Caco-2 (cell line): Measurements from ENCODE around the gene SCFD1. TPM values are rescaled to one million over a fixed set of nuclear protein-coding genes. Genes with fewer than 3 reads are reported as not detected.
A peak's percentile ranks its signal among the peaks of the same experiment; 100 is the strongest.

Source experiments
- BruUV-seq: library from RNA; stranded (reverse); fragments of 400-500 nt; replicated peaks from 2 replicates; lab custom pipeline; 2021; lab: Mats Ljungman, UMichigan
- CTCF ChIA-PET: fragments of 300-600 bp; sonication (Branson Sonifier 250); formaldehyde crosslinking; loops from one replicate; lab custom pipeline; 2022; ENCODE audit warnings: antibody characterized with exemption; lab: Charles Lee
- POLR2A ChIA-PET: fragments of 300-600 bp; sonication (Branson Sonifier 250); formaldehyde crosslinking; loops from one replicate; lab custom pipeline; 2022; ENCODE audit warnings: antibody characterized with exemption; lab: Charles Lee
- DNase-seq, 2 experiments: peaks; one replicate each; pipeline versions ENCODE4 v3.0.0 to v3.0.0-alpha.2; 2020 to 2022
- H3K27me3 ChIP-seq: replicated peaks from 2 replicates; pipeline ENCODE4 v1.6.0; 2011; ENCODE audit warnings: low read length; ENCODE audit not compliant: control insufficient read depth, insufficient read depth
- H3K36me3 ChIP-seq: 2 replicates; pipeline ENCODE4 v1.5.1; 2011; ENCODE audit warnings: low read length; ENCODE audit not compliant: control insufficient read depth, insufficient read depth
- H3K4me1 ChIP-seq: fragments of 250-450 bp; sonication (Bioruptor Pico); 2 replicates; pipeline ENCODE4 v1.5.1; 2020; ENCODE audit warnings: mild to moderate bottlenecking
- H3K4me3 ChIP-seq: 2 replicates; pipeline ENCODE4 v1.5.1; 2011; ENCODE audit warnings: low read depth, mild to moderate bottlenecking, control low read depth, low read length
- H3K9me3 ChIP-seq: fragments of 250-450 bp; sonication (Bioruptor Pico); 2 replicates; pipeline ENCODE4 v1.5.1; 2020; ENCODE audit warnings: mild to moderate bottlenecking, moderate library complexity
- H3K27ac Mint-ChIP-seq: one replicate; pipeline ENCODE4 v1.8.0; 2022; ENCODE audit warnings: mixed read lengths; ENCODE audit not compliant: unreplicated experiment
- H3K27me3 Mint-ChIP-seq: one replicate; pipeline ENCODE4 v1.8.0; 2022; ENCODE audit warnings: mixed read lengths; ENCODE audit not compliant: insufficient read depth, unreplicated experiment
- H3K36me3 Mint-ChIP-seq: one replicate; pipeline ENCODE4 v1.8.0; 2022; ENCODE audit warnings: mild to moderate bottlenecking, mixed read lengths; ENCODE audit not compliant: insufficient read depth, unreplicated experiment
- H3K4me1 Mint-ChIP-seq: one replicate; pipeline ENCODE4 v1.8.0; 2022; ENCODE audit warnings: low read depth, mixed read lengths; ENCODE audit not compliant: unreplicated experiment
- H3K4me3 Mint-ChIP-seq: one replicate; pipeline ENCODE4 v1.8.0; 2022; ENCODE audit warnings: mild to moderate bottlenecking, moderate library complexity, mixed read lengths; ENCODE audit not compliant: unreplicated experiment
- H3K9me3 Mint-ChIP-seq: one replicate; pipeline ENCODE4 v1.8.0; 2022; ENCODE audit warnings: mixed read lengths; ENCODE audit not compliant: unreplicated experiment
- intact Hi-C: fragments of 100-400 bp; cut with micrococcal nuclease; formaldehyde crosslinking; loops from one replicate; pipeline ENCODE4 v1.10.0; 2022; ENCODE audit not compliant: unreplicated experiment
- total RNA-seq: library from RNA; stranded (reverse); gene quantifications from 2 replicates; pipeline ENCODE4 v1.2.3, GENCODE V29; 2022
- TF ChIP-seq, protein P1 (sequence below), 2 experiments: fragments of 200-600 bp in 1 of 2; IDR thresholded peaks; 1 replicate in 1 of 2; 2 replicates in 1 of 2; pipeline versions ENCODE4 v1.5.1 to v1.8.0; 2011 to 2022; ENCODE audit warnings: antibody characterized with exemption in 1 of 2, control low read depth in 1 of 2, inconsistent platforms in 1 of 2, low read depth in 1 of 2, low read length in 1 of 2, mild to moderate bottlenecking in 1 of 2, moderate library complexity in 1 of 2; ENCODE audit not compliant: insufficient read depth in 1 of 2, severe bottlenecking in 1 of 2, unreplicated experiment in 1 of 2

The SCFD1 gene
- total RNA-seq, 1 experiment from 2014 or later, result 78.1 TPM

DNA sequence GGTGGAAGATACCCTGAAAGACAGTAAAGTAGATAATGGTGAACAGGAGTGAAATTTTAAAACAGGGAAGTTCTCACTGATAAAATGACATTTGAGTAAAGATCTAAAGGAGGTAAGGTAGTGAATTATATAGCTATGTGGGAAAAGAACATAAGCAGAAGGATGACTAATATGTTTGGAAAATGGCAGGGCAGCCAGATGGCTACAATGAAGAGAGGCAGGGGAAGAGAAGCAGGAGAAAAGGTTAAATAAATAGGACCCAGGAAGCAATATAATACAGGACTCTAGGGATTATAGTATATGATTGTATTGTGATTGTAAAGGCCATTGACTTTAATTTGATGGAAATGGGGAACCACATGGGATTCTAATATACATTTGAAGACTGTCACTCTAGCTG, 33.0 kb downstream of the SCFD1 start:
- no peaks in the 10 kb centered on the region; the same call in 1 of the 2 replicates for H3K36me3 ChIP-seq
- no peaks in the 10 kb centered on the region for H3K4me1 ChIP-seq
- TF ChIP-seq, protein P1, sequence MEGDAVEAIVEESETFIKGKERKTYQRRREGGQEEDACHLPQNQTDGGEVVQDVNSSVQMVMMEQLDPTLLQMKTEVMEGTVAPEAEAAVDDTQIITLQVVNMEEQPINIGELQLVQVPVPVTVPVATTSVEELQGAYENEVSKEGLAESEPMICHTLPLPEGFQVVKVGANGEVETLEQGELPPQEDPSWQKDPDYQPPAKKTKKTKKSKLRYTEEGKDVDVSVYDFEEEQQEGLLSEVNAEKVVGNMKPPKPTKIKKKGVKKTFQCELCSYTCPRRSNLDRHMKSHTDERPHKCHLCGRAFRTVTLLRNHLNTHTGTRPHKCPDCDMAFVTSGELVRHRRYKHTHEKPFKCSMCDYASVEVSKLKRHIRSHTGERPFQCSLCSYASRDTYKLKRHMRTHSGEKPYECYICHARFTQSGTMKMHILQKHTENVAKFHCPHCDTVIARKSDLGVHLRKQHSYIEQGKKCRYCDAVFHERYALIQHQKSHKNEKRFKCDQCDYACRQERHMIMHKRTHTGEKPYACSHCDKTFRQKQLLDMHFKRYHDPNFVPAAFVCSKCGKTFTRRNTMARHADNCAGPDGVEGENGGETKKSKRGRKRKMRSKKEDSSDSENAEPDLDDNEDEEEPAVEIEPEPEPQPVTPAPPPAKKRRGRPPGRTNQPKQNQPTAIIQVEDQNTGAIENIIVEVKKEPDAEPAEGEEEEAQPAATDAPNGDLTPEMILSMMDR (IDR thresholded peaks at IDR 0.05; ENCODE audit: insufficient read depth in 1 of 2, low read depth in 1 of 2, low read length in 1 of 2, severe bottlenecking in 1 of 2, unreplicated experiment in 1 of 2), result no peak
- no peak for DNase-seq
- no peaks in the 10 kb centered on the region for H3K4me1 Mint-ChIP-seq
- peaks cover 26% of the 10 kb centered on the region for H3K36me3 Mint-ChIP-seq
- ChIA-PET CTCF (no interaction called here), POLR2A (no interaction called here)
- no peak overlapping the region for H3K4me3 ChIP-seq
- H3K9me3 ChIP-seq, result no peaks in the 10 kb centered on the region
- intact Hi-C loops, result loop anchor here (10.0 kb wide), 1 partner anchor 220 kb away; the partner anchor contains the start of gene COCH
- no peak overlapping the region for H3K27ac Mint-ChIP-seq
- no TSS peak for BruUV-seq
- H3K4me3 Mint-ChIP-seq, result no peak overlapping the region
- H3K9me3 Mint-ChIP-seq, result no peaks in the 10 kb centered on the region
- no peaks in the 10 kb centered on the region for H3K27me3 Mint-ChIP-seq
- H3K27me3 ChIP-seq, result no peaks in the 10 kb centered on the region

DNA sequence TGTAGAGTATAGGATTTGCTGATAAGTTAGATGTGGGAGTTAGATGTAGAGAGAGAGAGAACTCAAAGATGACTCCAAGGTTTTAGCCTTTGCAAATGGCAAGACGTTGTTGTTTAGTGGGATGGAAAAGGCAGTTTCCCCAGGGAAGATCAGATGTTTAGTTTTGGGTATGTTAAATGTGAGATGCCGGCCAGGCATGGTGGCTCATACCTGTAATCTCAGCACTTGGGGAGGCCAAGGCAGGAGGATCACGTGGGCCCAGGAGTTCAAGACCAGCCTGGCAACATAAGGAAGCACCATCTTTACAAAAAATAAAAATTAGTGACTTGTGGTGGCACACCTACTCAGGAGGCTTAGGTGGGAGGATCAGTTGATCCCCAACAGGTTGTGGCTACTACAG, 33.5 kb downstream of the SCFD1 start:
- H3K4me3 ChIP-seq, result no peak overlapping the region
- CTCF ChIA-PET, result no interaction called here
- no peak for DNase-seq
- H3K36me3 Mint-ChIP-seq, result peaks cover 23% of the 10 kb centered on the region
- no peaks in the 10 kb centered on the region for H3K4me1 Mint-ChIP-seq
- POLR2A ChIA-PET, result no interaction called here
- no peaks in the 10 kb centered on the region for H3K27me3 ChIP-seq
- no TSS peak for BruUV-seq
- TF ChIP-seq, protein P1 (IDR thresholded peaks at IDR 0.05; ENCODE audit: insufficient read depth in 1 of 2, low read depth in 1 of 2, low read length in 1 of 2, severe bottlenecking in 1 of 2, unreplicated experiment in 1 of 2), result no peak
- no peaks in the 10 kb centered on the region; the same call in 1 of the 2 replicates for H3K36me3 ChIP-seq
- intact Hi-C loops, result loop anchor here (2.0 to 10.0 kb wide), 3 partner anchors 101 to 251 kb away; partner anchors contain the start of gene COCH
- no peaks in the 10 kb centered on the region for H3K9me3 Mint-ChIP-seq
- H3K9me3 ChIP-seq, result no peaks in the 10 kb centered on the region
- H3K27ac Mint-ChIP-seq, result no peak overlapping the region
- no peaks in the 10 kb centered on the region for H3K27me3 Mint-ChIP-seq
- no peaks in the 10 kb centered on the region for H3K4me1 ChIP-seq
- H3K4me3 Mint-ChIP-seq, result no peak overlapping the region

DNA sequence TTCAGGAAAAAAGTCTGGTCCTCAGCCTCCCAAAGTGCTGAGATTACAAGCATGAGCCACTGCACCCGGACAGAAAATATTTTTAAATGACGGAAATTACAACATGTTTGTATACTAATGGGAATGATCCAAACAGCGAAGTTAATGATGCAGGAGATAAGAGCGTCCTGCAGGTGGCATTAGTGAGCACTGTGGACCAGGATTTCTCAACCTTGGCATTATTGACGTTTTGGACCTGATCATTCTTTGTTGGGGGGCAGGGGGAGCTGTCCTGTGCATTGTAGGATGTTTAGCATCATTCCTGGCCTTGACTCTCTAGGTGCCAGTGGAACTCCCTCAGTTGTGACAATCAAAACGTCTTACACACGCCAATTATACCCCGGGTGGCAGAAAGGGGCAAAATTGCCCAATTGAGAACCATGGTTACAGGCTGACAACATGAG, 34.1 kb downstream of the SCFD1 start:
- ChIA-PET CTCF (interaction anchor here (0.8 kb wide), 1 partner anchor 249 kb away, joined by 3 read pairs; no protein-coding TSS in a partner anchor), POLR2A (no interaction called here)
- TF ChIP-seq, protein P1 (IDR thresholded peaks at IDR 0.05; ENCODE audit: insufficient read depth in 1 of 2, low read depth in 1 of 2, low read length in 1 of 2, severe bottlenecking in 1 of 2, unreplicated experiment in 1 of 2), result peak; percentile 64 to 73
- Mint-ChIP-seq H3K4me1 (no peaks in the 10 kb centered on the region), H3K9me3 (no peaks in the 10 kb centered on the region), H3K36me3 (peaks cover 23% of the 10 kb centered on the region), H3K27ac (no peak overlapping the region), H3K27me3 (no peaks in the 10 kb centered on the region), H3K4me3 (no peak overlapping the region)
- Histone ChIP-seq H3K36me3 (no peaks in the 10 kb centered on the region; the same call in 1 of the 2 replicates), H3K4me3 (no peak overlapping the region), H3K9me3 (no peaks in the 10 kb centered on the region), H3K27me3 (no peaks in the 10 kb centered on the region), H3K4me1 (no peaks in the 10 kb centered on the region)
- BruUV-seq, result no TSS peak
- intact Hi-C loops, result loop anchor here (2.0 to 10.0 kb wide), 3 partner anchors 101 to 251 kb away; partner anchors contain the start of gene COCH
- DNase-seq, result peak in 1 of 2 experiments; percentile 38
